Peyer's patch (tissue), 4 donors: Measurements from ENCODE around the gene KCNE4.

ENCODE experiments used
- CTCF ChIP-seq, 6 experiments: fragments of 450-650 bp in 4 of 6; fragments of 200-600 bp in 2 of 6; sonication (generic) in 1 of 6; IDR thresholded peaks; one replicate each; pipeline ENCODE4 v1.5.1; 2017 to 2019; ENCODE audit warnings: antibody characterized with exemption in 6 of 6, mild to moderate bottlenecking in 3 of 6, moderate library complexity in 1 of 6
- POLR2A ChIP-seq, 2 donors: fragments of 450-650 bp; IDR thresholded peaks; one replicate each; pipeline ENCODE4 v1.5.1; 2017; ENCODE audit warnings: antibody characterized with exemption in 2 of 2, mild to moderate bottlenecking in 2 of 2, moderate library complexity in 2 of 2

- TF ChIP-seq CTCF (IDR thresholded peaks at IDR 0.05) (no peak), POLR2A (IDR thresholded peaks at IDR 0.05) (no peak)
Measured at GRCh38 chr2:223079378-223079777, 27.4 kb downstream of the KCNE4 start.
